OCI-LY1 (cell line): ENCODE results near the gene PROZ.

Experiments
- H2AFZ ChIP-seq: fragments of 200-600 bp; sonication (generic), shearing (Covaris generic); 2 replicates; pipeline ENCODE4 v1.6.0; 2014; ENCODE audit warnings: antibody characterized with exemption, mild to moderate bottlenecking, low read length
- H3F3A ChIP-seq: fragments of 200-600 bp; sonication (generic), shearing (Covaris generic); 2 replicates; pipeline ENCODE4 v1.6.0; 2014; ENCODE audit warnings: mild to moderate bottlenecking, antibody characterized with exemption, low read length, moderate library complexity; ENCODE audit not compliant: insufficient read depth
- H3K27ac ChIP-seq: fragments of 200-600 bp; sonication (generic); 2 replicates; pipeline ENCODE4 v1.5.1; 2014; ENCODE audit warnings: low read length, mixed run types, mild to moderate bottlenecking, low read depth; ENCODE audit not compliant: poor library complexity, severe bottlenecking
- H3K27me3 ChIP-seq: fragments of 200-600 bp; sonication (generic); 2 replicates; pipeline ENCODE4 v1.6.0; 2014; ENCODE audit warnings: antibody characterized with exemption, mild to moderate bottlenecking, low read length, moderate library complexity; ENCODE audit not compliant: insufficient read depth
- H3K36me3 ChIP-seq: fragments of 200-600 bp; sonication (generic); 2 replicates; pipeline ENCODE4 v1.6.1; 2014; ENCODE audit warnings: mild to moderate bottlenecking, antibody characterized with exemption, low read length, moderate library complexity, mixed read lengths; ENCODE audit not compliant: insufficient read depth
- H3K4me1 ChIP-seq: fragments of 200-600 bp; sonication (generic); 2 replicates; pipeline ENCODE4 v1.5.1; 2014; ENCODE audit warnings: mild to moderate bottlenecking, low read length, moderate library complexity; ENCODE audit not compliant: insufficient read depth, severe bottlenecking
- H3K4me2 ChIP-seq: fragments of 200-600 bp; sonication (generic), shearing (Covaris generic); 2 replicates; pipeline ENCODE4 v1.6.1; 2014; ENCODE audit warnings: low read length
- H3K4me3 ChIP-seq: fragments of 200-600 bp; sonication (generic); 2 replicates; pipeline ENCODE4 v1.5.1; 2014; ENCODE audit warnings: low read length, low read depth, mild to moderate bottlenecking, mixed read lengths; ENCODE audit not compliant: poor library complexity, severe bottlenecking
- H3K79me2 ChIP-seq: fragments of 200-600 bp; shearing (Covaris generic); 2 replicates; pipeline ENCODE4 v1.6.1; 2016; ENCODE audit warnings: mixed run types, low read length, mixed read lengths; ENCODE audit not compliant: insufficient read depth
- H3K9ac ChIP-seq: fragments of 200-600 bp; sonication (generic), shearing (Covaris generic); 2 replicates; pipeline ENCODE4 v1.6.1; 2014; ENCODE audit warnings: mild to moderate bottlenecking, low read length, mixed read lengths
- H3K9me2 ChIP-seq: fragments of 200-600 bp; sonication (generic), shearing (Covaris generic); 2 replicates; pipeline ENCODE4 v1.6.1; 2014; ENCODE audit warnings: low read depth, mild to moderate bottlenecking, low read length, mixed read lengths
- H3K9me3 ChIP-seq: fragments of 200-600 bp; shearing (Covaris generic); 2 replicates; pipeline ENCODE4 v1.6.1; 2014; ENCODE audit warnings: low read length, mixed read lengths
- H4K20me1 ChIP-seq: fragments of 200-600 bp; sonication (generic), shearing (Covaris generic); 2 replicates; pipeline ENCODE4 v1.6.0; 2016; ENCODE audit warnings: mild to moderate bottlenecking, low read length; ENCODE audit not compliant: insufficient read depth
- CTCF ChIP-seq: fragments of 200-600 bp; sonication (generic), shearing (Covaris generic); IDR thresholded peaks from 2 replicates; pipeline ENCODE4 v1.5.1; 2017; ENCODE audit warnings: mild to moderate bottlenecking, antibody characterized with exemption, low read length, moderate library complexity, mixed read lengths
- EZH2 ChIP-seq: fragments of 200-600 bp; sonication (generic), shearing (Covaris generic); IDR thresholded peaks from 2 replicates; pipeline ENCODE4 v1.8.0; 2017; ENCODE audit warnings: borderline replicate concordance, mixed run types, mild to moderate bottlenecking, antibody characterized with exemption, low read length, moderate library complexity, mixed read lengths

PROZ gene

GRCh38 chr13:113209759-113210421 lies 51.4 kb downstream of the PROZ start:
- Histone ChIP-seq H3K9ac (peak overlapping the region; percentile 70), H3K27me3 (no peaks in the 10 kb centered on the region), H3K79me2 (peaks cover 83% of the 10 kb centered on the region), H3K9me3 (no peaks in the 10 kb centered on the region), H4K20me1 (0 out of 2 replicates have a peak, but pooled peaks cover 2% of the 10 kb centered on the region), H3K27ac (peak overlapping the region; percentile 48), H3K9me2 (no peaks in the 10 kb centered on the region), H3F3A (no peaks in the 10 kb centered on the region), H3K4me3 (peak overlapping the region; percentile 76), H3K4me1 (peaks cover 33% of the 10 kb centered on the region), H3K4me2 (peak overlapping the region; percentile 75), H2AFZ (no peak overlapping the region), H3K36me3 (peaks cover 53% of the 10 kb centered on the region)
- TF ChIP-seq CTCF = no peak
- TF ChIP-seq EZH2 = no peak

- Histone ChIP-seq H3K9me2 (no peaks in the 10 kb centered on the region), H3K27ac (no peak overlapping the region)
Measured at GRCh38 chr13:113210833-113211232, 52.4 kb downstream of the PROZ start.

GRCh38 chr13:113211774-113212173 lies 53.3 kb downstream of the PROZ start:
- H3K4me2 ChIP-seq = no peak overlapping the region
- TF ChIP-seq EZH2 (no peak), CTCF (peak; percentile 32; the same call in 1 of the 2 replicates)
- H3K27ac ChIP-seq = no peak overlapping the region
- H3K9ac ChIP-seq = no peak overlapping the region
- H3K9me3 ChIP-seq = no peaks in the 10 kb centered on the region
- H3K4me3 ChIP-seq = no peak overlapping the region
- no peaks in the 10 kb centered on the region for H4K20me1 ChIP-seq
- H3K9me2 ChIP-seq = no peaks in the 10 kb centered on the region
- H3K4me1 ChIP-seq = peaks cover 43% of the 10 kb centered on the region
- H3F3A ChIP-seq = no peaks in the 10 kb centered on the region
- peaks cover 83% of the 10 kb centered on the region for H3K79me2 ChIP-seq
- no peak overlapping the region for H2AFZ ChIP-seq
- peaks cover 35% of the 10 kb centered on the region for H3K36me3 ChIP-seq
- H3K27me3 ChIP-seq = no peaks in the 10 kb centered on the region

More at GRCh38 chr13:113210833-113211232, 52.4 kb downstream of the PROZ start:
- TF ChIP-seq EZH2 = no peak
- no peak for TF ChIP-seq CTCF
- peaks cover 83% of the 10 kb centered on the region for H3K79me2 ChIP-seq
- no peak overlapping the region for H2AFZ ChIP-seq
- no peaks in the 10 kb centered on the region for H3F3A ChIP-seq
- H3K27me3 ChIP-seq = no peaks in the 10 kb centered on the region
- peaks cover 41% of the 10 kb centered on the region for H3K4me1 ChIP-seq
- peak overlapping the region; percentile 70; the same call in 1 of the 2 replicates for H3K9ac ChIP-seq
- no peaks in the 10 kb centered on the region for H3K9me3 ChIP-seq
- H3K4me3 ChIP-seq = peak overlapping the region; percentile 76
- H3K36me3 ChIP-seq = peaks cover 44% of the 10 kb centered on the region
- no peaks in the 10 kb centered on the region for H4K20me1 ChIP-seq
- H3K4me2 ChIP-seq = peak overlapping the region; percentile 75
